GM19239 (cell line): ENCODE measurements around the gene ARMH2.

Experiments
- DNase-seq: peaks from one replicate; pipeline ENCODE4 v3.0.0; 2011; ENCODE audit warnings: low spot score; ENCODE audit not compliant: insufficient read length
- FAIRE-seq: peaks from 2 replicates; lab custom pipeline; 2011; peaks lifted over from hg19 to GRCh38; lab: Jason Lieb, UNC

Gene ARMH2

DNA sequence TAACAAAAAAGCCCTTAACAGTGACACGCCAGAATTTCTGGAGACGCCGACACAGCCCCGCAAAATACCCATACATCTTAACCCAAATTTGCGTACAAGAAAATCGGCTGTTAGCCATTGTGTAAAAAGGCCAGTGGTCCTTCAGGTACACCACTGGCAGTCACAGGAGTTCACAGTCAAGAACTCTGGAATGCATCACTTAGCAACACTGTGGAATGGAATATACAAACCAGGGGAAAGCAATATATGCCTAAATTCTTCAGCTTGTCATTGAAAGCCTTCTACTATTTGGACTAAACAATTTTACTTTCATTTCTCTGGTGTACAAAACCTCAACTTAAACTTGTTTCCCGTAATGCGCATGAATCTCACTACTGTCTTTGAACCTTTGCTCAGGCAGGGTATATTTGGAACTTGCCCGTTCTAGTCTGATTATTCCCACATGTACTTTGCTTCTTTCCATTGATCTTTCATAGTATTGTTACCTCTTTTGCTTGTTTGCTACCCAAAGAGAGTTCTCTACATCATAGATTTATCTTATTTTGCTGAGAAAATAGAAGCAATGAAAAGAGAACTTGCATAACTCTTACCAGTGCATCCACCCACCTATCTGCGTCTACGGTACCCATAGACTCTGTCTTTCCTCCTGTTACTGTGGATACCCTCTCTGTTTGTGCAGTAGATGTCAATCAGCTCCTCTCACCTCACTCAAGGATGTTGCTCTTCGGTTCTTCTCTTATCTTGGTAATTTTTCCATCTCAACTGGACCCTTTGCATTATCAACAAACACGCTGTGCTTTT is at the start of gene ARMH2:
Gene ARMH2, minus strand, starts transcription at position 178 of the 801 bp plus-strand sequence. Its CDS starts 60 bp downstream, at position 118.
- DNase-seq (no peak), FAIRE-seq (no peak)

DNA sequence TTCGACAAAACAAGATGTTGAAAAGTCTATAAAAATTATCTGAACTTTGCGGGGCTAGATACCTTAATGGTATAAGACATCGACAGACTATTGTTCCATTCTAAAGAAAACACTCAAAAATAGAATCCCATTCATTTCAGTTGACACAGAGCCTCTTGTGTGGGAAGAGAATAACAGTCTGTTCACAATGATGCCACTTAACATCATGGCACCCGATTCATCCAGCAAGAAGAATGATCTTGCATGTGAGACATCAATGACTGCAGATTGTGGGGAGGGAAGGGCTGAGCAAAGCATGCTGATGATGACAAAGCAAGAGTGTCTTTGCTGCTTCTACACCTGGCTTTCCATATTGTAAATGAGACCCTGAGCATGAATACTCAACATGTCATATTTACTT is 49.7 kb upstream of the ARMH2 start:
- DNase-seq (no peak), FAIRE-seq (no peak)

DNA sequence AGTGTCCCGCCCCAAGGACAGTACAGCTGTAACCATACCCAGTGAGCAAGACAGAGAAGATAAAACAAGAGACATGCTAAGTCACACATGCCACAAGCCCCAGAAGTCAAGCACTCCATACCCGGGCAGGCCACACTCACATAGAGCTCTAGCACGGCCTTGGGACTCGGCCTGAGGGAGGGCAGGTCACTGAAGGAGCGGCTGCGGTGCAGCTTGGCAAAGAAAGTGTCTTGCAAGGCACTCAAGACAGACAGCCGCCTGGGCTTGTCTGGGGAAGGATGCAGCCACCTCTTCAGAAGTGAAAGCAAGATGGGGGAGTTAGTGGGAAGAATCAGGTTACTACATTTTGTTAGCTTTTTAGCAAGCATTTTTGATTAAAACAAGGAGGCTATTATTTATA is 48.7 kb upstream of the ARMH2 start:
- DNase-seq (no peak), FAIRE-seq (no peak)

DNA sequence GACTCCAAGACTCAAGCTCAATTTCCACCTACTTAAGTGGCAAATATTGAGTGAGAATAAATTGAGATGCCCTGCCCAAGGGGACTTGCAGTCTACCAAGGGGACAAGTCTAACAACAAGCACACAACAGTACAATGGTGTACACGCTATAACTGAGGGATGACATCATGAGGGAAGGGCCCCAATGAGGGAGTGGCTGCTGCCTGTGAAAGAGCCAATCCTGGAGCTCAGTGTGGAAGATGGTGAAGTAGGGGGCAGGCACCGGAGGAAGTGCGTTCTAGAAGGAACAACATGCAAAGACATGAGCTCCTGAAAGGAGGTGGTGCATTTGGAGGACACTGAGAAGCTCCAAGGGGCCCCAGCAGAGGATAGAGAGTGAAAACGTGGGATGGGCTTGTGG is 46.9 kb upstream of the ARMH2 start:
- FAIRE-seq (no peak), DNase-seq (no peak)

DNA sequence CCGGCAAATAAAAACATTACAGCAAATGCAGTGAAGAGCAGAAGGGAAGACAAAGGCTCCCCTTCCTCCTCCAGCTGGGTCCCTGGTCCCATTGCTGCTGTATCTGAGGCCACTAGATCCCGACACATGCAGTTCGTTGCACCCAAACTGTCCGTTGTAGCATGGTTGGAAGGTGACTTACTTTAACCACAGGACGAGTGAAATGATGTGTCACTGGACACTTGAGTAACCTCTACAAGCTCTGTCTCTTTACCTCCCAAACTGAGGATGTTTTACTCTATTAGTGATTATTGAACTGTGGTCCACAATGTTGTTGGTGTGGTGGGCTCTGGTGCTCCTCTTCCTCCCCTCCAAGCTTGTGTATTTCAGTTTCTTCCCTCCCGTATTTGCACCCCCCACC is 46.2 kb upstream of the ARMH2 start:
- no peak for FAIRE-seq
- no peak for DNase-seq

DNA sequence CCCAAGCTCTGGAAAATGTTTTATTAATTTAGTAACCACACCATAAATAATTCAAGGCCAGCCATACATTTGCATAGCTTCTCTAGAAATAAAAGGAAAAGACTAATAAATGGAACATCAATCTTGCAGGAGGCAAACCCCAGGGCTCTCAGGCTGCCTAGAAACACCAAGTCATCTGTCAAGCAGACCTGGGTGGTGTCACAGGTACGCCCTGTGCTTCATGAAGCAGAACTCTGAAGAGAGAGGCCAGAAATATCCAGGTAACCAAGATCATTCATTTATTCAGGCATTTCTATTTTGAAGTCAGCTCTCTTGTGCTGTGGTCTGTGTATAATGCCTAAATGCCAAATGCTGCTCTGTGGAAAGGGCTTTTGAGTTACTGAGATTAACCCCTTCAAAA is 45.3 kb upstream of the ARMH2 start:
- FAIRE-seq (no peak), DNase-seq (no peak)

DNA sequence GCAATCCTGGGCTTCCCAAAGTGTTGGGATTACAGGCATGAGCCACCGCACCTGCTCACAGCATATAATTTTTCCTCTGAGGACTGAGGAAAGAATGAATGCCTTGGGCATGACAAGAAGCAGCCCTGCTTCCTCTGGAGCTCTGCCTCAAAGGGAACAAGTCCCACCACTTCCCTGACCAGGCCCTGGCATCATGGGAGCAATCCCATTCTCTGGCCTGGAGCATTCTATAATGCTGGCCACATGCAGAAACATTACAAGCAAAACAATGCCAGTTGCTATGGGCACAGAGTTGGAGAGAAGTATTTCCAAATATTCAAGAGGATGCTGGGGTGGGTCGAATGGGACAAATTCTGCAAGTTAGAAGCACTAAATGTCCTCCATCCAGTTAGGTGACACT is 41.5 kb upstream of the ARMH2 start:
- FAIRE-seq (no peak), DNase-seq (no peak)

DNA sequence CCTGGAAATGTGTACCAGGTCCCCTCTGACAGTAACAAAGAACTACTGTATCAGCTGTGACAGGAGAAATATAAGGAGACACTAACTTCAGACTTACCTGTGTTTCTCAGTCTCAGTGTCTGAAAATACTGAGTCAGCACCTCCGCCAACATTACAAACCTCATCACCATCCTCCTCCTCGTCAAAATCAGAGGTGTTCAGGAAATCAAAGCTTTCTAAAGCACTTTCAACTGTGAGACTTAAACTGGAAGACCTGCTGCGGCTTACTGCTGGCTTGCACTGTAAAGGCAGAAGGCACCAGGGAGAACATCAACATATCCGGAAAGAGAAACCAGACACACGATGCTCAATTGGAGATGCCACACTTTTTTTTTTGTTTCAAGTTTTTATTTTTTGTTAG is 40.3 kb upstream of the ARMH2 start:
- no peak for DNase-seq
- no peak for FAIRE-seq

DNA sequence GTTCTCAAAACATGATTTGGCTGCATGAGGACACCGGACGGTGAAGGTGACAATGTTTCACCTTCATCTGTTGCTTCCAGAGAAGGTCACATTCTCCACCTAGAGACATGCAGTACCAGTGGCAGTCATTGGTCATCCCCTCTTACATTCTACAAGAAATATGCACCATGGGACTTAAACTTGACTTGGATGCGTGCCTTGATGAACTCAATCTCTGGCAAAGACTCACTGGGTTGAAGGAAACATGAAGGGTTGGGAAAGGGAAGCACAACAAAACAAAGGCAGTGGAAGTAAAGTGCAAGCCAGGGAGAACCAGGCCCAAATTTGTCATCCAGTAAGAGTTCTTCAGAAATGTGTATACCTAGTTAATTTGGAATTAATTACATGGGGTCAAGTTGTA is 39.4 kb upstream of the ARMH2 start:
- DNase-seq (no peak), FAIRE-seq (no peak)

DNA sequence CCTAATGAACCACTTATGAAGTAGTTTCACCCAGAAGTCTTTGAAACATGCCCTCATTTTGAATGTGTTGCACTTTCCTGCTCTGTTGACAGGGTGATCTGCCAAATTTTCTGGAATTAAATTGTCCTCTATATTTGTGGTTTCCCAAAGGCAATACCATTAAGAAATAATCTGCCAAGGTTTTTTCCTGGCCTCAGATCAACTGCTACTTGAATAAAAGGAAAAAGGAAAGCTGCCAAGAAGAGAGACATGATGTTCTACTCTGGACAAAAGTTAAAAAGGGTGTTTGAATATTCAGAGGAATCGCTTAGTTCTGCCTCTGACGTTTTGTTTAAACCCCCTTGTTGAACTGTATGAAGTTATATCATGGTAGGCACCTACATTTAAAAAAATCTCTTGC is 37.4 kb upstream of the ARMH2 start:
- FAIRE-seq: no peak
- DNase-seq: no peak

DNA sequence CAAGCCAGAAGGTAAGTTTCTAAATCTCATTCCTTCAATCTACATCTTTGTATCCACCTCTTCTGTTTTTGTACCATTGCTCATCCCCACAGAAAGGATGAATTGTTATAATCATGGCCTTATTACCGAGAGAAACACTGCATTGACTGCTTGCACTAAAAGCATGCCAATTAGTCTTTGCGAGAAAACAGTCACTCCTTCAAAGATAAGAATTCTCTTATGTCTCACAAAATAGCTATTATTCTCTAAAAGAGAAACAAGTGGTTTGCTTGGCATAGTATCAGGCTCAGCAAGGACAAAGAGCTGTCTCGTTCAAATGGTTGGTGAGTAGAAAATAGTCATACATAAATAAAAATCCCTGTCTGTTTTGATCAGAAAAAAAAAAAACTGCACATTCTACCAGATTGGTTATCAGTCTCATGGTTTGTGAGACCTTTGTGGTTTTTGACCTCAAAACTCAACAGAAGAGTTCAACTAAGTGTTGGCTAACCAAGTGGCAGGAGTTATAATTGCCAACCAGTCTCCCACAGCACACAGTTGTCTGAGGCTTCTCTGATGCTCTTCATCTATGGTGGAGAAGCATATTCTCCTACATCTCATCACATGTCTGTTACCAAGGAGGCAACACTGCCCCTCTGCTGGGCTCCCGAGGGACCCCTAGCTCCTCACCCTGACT is 35.1 kb upstream of the ARMH2 start:
- DNase-seq (no peak), FAIRE-seq (no peak)

DNA sequence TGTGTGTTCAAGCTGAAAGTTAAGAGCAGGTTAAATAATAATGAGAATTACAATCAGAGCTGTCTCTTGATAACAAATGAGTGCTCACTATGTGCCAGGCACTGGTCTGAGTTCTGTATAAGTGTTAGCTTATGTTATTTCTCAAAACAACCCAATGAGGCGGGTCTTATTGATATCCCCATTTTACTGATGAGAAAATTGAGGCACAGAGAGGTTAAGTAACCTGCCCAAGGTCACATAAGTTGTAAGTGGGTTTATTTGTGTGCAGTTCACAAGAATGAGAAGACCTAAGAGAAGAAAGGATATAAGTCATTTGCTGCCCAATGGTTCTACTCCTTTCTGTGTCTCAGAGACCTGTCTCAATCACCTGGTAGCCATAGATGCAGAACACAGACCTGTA is 34.1 kb upstream of the ARMH2 start:
- DNase-seq: no peak
- FAIRE-seq: no peak

DNA sequence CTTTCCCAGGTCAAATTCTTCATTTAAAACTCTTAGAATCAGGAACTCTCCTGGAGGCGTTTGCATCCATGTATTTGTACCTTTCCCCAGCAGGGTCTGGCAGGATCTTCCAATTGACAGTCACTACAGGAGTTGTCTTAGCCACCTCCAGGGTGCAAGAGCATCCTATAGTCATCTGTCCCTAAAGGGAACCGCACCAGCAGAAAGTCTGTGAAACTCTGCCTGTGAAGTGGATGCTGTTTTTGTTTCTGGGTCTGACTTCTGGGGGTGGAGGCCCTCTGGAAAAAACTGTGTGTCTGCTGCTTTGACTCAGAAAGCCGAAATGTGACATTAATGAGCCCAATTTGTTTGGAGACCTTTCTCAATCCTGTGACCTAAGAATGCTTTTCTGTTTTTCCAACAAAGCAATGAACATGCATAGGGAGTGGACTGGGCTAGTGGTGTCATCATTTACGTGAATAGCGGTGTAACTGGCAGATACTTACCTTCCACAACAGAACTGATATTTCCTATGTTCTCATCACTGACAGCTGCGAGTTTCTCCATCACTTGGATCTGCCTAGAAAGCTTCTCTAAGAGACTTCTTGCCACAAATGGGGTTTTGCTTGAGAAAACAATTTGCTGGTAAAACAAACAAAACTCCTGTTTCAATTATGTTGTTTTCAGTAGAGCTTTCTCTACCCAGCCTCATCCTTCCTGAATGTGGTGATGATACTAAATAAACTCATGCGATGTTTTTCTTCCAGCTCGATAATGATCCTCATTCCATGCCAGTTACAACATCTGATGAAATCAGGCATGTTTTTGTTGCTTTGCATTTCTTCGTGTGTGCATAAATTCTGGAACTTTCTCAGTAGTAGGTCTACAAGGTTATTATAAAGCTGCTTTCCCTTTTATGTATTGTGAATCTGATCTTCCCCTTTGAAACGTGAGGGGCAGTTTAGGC is 33.3 kb upstream of the ARMH2 start:
- FAIRE-seq: no peak

DNA sequence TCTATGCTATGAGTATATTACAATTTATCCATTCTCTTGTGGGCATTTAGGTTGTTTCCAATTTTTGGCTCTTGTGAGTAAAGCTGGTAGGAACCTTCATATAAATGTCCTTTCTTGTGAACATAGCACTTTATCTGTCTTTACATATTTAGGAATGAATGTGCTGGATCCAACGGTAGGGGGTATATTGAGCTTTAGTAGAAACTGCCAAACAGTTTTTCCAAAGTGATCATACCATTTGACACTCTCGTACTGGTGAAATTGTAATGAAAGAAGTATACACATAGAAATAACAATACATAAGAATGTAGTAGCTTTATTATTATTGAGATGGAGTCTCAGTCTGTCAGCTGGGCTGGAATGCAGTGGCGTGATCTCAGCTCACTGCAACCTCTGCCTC is 30.9 kb upstream of the ARMH2 start:
- no peak for FAIRE-seq
- DNase-seq: no peak

More for the DNA sequence above, 33.3 kb upstream of the ARMH2 start:
- DNase-seq: no peak

DNA sequence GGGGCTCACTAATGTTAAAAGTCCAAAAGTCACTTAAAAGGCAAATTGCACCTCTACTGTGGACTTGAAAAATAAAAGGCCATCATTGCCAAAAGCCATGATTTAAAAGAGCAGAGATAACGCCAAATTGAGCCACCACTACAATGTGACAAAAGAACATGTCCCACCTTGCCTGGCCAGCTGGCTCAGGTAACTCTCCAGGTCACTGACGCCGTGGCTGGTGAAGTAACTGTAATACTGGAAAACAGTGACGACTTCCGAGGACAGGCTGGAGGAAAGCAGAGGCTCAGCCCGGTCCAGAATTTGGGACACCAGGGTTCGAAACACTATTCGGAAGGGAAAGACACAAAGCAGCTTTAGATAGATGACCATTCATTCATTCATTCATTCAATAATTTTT is 29.3 kb upstream of the ARMH2 start:
- DNase-seq (no peak), FAIRE-seq (no peak)

DNA sequence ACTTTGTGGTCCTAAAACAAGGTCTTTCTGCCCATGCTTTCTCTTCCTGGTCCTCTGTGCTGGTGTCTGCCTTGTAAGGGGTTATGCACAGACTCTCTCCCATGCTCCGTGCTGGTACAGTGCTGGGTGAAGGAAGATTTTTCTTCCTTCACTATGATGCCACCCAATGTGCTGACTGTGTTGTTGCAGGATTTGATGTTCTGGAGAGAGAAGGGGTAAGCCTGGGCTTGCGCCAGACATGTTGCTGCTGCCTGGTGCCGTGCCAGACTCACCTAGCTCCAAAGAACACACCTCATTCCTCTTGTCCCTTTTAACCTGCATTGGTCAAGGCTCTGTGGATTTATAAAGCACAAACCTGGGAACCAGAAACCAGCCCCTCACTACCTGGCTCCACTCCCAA is 28.4 kb upstream of the ARMH2 start:
- FAIRE-seq (no peak), DNase-seq (no peak)

DNA sequence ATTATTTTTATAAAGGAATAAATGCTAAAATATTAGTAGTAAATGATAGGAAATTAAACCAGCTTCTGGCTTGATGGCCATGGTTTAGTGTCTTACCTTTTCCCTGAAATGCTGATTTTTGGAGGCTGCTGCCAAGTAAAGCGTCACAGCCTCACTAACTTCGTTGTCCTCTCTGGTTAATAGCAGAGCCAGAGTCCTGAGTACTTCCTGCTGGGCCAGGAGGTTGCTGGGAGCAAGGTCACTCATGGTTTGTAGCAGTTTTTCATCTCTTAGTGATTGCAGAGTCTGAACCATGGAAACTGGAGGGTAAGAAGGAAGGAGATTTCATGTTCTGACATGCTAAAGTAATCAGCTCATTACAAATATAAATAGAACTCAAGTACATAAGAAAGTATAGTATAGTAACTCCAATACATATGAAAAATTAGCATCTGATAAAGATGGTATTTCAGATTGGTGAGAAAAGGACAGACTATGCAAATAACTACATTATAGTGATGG is 26.5 kb upstream of the ARMH2 start:
- no peak for FAIRE-seq

DNA sequence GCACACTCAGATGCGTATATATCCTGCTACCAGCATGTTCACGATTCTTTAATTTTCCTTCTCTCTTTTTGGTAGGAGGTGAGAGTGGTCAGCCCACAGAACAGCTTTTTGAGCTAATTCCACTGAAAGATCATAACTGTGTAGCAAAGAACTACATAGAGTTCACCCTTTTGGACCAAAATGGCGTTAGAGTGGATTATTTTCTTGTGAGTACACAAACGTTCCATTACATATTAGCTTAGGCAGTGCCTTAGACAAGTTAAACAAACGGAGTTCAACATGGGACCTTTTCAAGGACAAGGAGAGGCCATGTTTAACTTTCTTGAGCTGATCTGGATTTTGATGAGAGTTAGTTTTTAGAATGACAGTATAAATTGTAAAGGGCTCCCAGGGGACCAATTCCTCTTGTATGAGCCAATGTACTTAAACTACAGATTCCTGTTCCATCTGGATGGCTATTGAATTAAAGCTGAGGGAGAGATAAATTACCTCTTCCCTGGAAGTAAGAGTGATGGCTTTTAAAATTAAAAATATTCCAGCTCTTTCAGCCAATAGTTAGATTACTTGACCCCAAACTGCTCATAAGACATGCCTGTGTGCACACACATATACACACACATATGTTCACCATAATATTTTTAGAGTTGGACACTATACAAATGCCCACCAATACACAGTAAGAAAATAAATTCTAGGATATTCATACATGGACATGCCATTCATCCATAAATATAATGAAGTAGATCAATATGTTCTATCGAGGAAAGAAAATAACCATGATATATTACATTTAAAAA is 25.6 kb upstream of the ARMH2 start:
- FAIRE-seq (no peak), DNase-seq (no peak)

More for the DNA sequence above, 26.5 kb upstream of the ARMH2 start:
- DNase-seq: no peak

DNA sequence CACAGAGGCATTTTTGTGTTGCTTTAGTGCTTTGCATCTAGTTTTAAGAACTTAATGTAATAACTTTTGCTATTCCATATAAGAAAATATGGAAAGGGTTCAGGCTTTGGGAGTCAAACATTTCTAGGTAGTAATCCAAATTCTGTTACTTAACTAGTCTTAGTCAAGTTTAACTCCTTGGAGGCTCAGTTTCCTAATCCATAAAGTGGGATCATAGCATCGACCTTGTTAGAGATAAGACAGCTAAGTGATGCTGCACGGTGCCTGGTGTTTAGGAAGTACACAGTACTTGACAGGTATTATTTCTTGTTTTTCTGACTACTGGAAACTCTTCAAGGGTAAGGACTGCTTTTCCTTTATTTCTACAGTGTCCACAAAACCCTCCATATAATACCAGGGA is 24.5 kb upstream of the ARMH2 start:
- DNase-seq (no peak), FAIRE-seq (no peak)

DNA sequence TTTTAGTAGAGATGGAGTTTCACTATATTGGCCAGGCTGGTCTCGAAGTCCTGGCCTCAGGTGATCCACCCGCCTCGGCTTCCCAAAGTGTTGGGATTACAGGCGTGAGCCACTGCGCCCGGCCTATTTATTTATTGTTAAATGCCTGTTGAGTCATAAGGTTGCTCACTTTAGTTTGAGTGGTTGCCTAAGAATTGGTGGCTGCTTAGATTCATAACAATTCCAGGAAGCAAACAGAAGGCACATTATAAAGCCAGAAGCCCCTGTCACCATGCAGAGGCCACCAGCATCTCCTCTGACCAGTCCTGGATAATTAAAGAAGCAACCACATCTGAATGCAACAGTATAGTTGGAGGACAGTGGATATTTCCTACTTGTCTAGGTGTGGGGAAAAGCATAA is 24.0 kb upstream of the ARMH2 start:
- FAIRE-seq (no peak), DNase-seq (no peak)
